Fibroblast of gingiva (primary cell): Measurements from ENCODE around the gene PIF1.

Experiments
- DNase-seq: peaks from one replicate; pipeline ENCODE4 v3.0.0-alpha.2; 2011; ENCODE audit warnings: low read depth

PIF1 gene

GRCh38 chr15:64775551-64776401 is 49.7 kb downstream of the PIF1 start, which contains the start of gene RBPMS2:
RBPMS2 (minus strand) TSS chr15:64775589; CDS start chr15:64775319, 270 bp downstream.
- DNase-seq, result no peak

- no peak for DNase-seq
Measured at GRCh38 chr15:64774629-64775493, 50.6 kb downstream of the PIF1 start.

GRCh38 chr15:64774037-64774628 is 51.3 kb downstream of the PIF1 start:
- DNase-seq, result no peak

- DNase-seq, result no peak
Measured at GRCh38 chr15:64773606-64774005, 51.8 kb downstream of the PIF1 start.

DNA sequence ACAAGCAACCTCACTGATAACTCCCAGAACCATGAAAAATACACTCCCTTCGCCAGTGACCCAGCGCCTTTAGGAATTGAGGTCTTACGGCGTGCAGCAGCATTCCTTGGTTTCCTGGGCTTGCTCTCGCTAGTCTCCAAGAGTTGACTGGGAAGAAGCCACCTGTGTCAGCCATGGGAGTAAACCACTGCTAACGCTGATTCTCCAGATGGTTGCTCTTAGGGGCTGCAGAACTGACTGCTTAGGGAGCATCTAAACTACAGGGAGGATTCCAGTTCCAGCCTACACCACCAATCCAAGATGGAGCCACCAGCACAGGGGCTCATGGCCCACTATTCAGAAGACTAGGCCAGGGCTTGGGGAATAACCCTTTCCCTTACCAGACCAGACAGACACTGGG is 52.5 kb downstream of the PIF1 start:
- DNase-seq, result no peak

- no peak for DNase-seq
Measured at GRCh38 chr15:64772488-64772887, 53.0 kb downstream of the PIF1 start.

DNA sequence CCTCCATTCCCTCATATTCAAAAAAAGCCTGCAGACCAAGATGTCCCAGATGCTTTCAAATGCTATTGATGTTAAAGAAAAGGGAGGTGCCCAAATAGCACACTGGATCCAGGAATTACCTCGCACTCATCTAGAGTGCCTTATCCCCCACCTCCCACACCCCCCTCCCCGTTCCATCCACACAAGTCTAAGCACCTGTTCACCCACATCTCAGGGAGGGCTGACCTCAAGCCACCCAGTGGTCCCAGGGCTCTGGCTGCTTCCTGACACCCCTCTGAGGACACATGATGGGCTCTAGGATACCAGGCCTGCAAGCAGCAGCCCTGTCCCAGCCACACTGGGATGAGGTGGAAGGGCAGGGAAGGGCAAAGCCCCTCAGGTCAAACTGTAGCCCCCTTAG is 54.8 kb downstream of the PIF1 start:
- no peak for DNase-seq

DNA sequence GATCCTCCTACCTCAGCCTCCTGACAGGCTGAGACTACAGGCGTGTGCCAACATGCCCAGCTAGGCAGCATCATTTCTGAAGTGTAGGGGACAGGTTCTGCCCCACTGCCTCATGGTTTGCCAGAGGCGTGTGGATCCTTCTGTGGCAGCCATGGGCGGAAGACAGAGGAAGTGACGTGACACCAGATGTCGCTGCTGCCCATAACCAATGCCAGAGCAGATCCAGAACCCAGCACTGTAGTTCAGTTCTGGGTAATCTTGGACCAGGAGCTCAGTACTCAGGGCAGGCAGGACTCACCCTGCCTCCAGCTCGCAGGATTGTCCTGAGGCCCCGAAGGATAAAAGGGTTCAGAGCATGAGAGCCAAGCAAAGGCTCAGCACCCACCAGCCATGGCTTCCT is 58.2 kb downstream of the PIF1 start:
- no peak for DNase-seq

DNA sequence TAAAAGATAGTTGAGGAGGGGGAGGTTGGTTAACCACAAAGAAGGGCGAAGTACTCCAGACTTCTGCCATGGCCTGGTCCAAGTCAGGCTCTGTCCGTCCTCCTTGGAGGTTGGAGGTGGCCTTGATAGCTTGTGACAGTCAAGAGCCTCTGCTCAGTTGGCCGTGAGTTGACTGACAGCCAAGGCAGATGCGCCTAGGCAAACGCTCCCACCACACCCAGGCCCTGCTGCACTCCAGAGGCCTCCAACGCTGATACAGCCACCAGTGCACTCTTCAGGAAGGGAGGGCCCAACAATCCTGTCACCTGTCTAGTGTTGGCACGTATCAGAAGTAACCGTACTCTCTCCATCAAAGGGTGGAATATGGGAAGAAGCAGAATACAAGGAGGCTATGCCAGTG is 59.4 kb downstream of the PIF1 start:
- DNase-seq, result no peak
